ENCODE results near the gene LRRC3B.

Gene LRRC3B

GRCh38 chr3:26714485-26714884, 91.9 kb downstream of the LRRC3B start:
- TF ChIP-seq, protein P1, sequence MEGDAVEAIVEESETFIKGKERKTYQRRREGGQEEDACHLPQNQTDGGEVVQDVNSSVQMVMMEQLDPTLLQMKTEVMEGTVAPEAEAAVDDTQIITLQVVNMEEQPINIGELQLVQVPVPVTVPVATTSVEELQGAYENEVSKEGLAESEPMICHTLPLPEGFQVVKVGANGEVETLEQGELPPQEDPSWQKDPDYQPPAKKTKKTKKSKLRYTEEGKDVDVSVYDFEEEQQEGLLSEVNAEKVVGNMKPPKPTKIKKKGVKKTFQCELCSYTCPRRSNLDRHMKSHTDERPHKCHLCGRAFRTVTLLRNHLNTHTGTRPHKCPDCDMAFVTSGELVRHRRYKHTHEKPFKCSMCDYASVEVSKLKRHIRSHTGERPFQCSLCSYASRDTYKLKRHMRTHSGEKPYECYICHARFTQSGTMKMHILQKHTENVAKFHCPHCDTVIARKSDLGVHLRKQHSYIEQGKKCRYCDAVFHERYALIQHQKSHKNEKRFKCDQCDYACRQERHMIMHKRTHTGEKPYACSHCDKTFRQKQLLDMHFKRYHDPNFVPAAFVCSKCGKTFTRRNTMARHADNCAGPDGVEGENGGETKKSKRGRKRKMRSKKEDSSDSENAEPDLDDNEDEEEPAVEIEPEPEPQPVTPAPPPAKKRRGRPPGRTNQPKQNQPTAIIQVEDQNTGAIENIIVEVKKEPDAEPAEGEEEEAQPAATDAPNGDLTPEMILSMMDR (IDR thresholded peaks at IDR 0.05; ENCODE audit: low read depth, low read length, missing control alignments), result no peak
- in situ Hi-C loops (cut with HindIII; ENCODE audit: low pct_ligation_motif_present, low sequenced_read_pairs), result no loop called here
- no peaks in the 10 kb centered on the region for H3K36me3 ChIP-seq (replicated peaks)
- no peaks in the 10 kb centered on the region for H3K27me3 ChIP-seq (replicated peaks)
- no peak for DNase-seq
- no peak overlapping the region for H3K27ac ChIP-seq
- no peak overlapping the region for H3K4me3 ChIP-seq (ENCODE audit: low read depth, low read length)

DNA sequence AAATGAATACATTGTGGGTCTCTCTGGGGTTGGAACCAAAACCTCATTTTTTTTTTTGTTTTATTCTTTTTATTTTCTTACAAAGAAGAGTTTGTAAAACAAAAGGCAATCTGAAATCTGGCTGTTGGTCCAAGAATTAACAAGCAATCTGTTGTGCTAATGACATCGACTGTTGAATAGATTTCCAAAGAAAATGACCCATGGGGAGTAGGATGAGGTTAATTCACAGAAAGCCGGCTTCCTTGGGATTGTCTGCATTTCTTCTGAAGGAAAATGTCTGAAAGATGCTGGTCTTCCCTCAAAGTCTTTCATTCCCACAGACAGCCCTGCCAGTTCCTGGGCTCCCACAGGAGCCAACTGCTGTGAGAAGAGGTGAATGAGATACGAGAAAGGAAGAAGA, 92.9 kb downstream of the LRRC3B start:
- no peaks in the 10 kb centered on the region for H3K27me3 ChIP-seq (replicated peaks)
- TF ChIP-seq, protein P1 (IDR thresholded peaks at IDR 0.05; ENCODE audit: low read depth, low read length, missing control alignments), result no peak
- no peak overlapping the region for H3K27ac ChIP-seq
- in situ Hi-C loops (cut with HindIII; ENCODE audit: low pct_ligation_motif_present, low sequenced_read_pairs), result no loop called here
- no peak overlapping the region for H3K4me3 ChIP-seq (ENCODE audit: low read depth, low read length)
- DNase-seq, result no peak
- H3K36me3 ChIP-seq (replicated peaks), result no peaks in the 10 kb centered on the region

DNA sequence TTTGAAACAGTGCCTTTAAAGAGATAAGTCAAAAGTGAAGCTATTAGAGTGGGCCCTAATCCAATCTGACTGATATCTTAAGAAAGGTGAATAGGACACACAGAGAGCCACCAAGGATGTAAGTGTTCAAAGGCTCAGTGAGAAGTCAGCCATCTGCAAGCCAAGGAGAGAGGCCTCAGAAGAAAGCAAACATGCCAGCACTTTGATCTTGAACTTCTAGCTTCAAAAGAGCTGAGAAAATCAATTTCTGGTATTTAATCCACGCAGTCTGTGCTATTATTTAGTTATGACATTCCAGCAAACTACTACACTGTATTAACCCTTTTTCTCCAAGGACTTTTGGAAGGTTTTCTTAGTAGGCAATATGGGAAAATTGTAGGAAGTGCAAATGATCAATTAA, 95.7 kb downstream of the LRRC3B start:
- no peaks in the 10 kb centered on the region for H3K36me3 ChIP-seq (replicated peaks)
- DNase-seq, result no peak
- in situ Hi-C loops (cut with HindIII; ENCODE audit: low pct_ligation_motif_present, low sequenced_read_pairs), result no loop called here
- no peaks in the 10 kb centered on the region for H3K27me3 ChIP-seq (replicated peaks)
- H3K27ac ChIP-seq, result no peak overlapping the region
- H3K4me3 ChIP-seq (ENCODE audit: low read depth, low read length), result no peak overlapping the region
- TF ChIP-seq, protein P1 (IDR thresholded peaks at IDR 0.05; ENCODE audit: low read depth, low read length, missing control alignments), result no peak

DNA sequence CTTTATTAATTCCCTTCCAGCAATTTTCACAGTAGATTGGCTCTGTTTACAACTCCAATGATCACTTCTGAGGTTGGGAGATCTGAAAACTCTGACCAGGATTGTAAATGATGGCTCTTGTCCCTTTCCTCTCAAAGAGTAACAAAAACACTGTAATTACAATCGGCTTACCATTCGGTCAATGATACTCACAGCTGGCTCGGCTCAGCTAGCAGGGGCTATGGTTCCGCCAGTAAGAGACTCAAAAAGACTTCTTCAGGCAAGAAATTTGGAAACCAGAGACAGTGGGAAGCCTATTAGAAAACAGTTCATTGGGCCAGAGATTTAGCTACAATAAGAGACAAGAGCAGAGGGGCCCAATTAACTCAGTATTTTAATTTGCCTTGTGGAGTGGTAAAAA, 96.6 kb downstream of the LRRC3B start:
- H3K27ac ChIP-seq, result no peak overlapping the region
- no peak overlapping the region for H3K4me3 ChIP-seq (ENCODE audit: low read depth, low read length)

DNA sequence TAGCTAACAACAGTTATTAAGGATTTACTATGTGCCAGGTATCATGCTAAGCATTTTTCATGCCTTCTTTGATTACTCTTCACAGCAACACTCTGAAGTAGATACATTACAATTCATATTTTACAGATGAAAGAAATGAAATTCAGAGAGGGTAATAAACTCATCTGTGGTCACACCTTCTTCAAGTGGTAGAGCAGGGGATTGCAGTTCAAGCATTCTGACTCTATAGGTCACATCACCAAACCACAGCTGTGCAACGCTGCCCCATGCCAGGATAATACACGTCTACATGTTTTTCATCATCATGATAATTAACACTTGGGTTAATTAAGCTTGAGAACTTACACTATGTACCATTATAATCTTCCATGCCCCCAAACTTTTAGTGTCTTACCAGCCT, 98.5 kb downstream of the LRRC3B start:
- H3K36me3 ChIP-seq (replicated peaks), result no peaks in the 10 kb centered on the region
- in situ Hi-C loops (cut with HindIII; ENCODE audit: low pct_ligation_motif_present, low sequenced_read_pairs), result no loop called here

More for the DNA sequence above, 96.6 kb downstream of the LRRC3B start:
- DNase-seq, result no peak
- in situ Hi-C loops (cut with HindIII; ENCODE audit: low pct_ligation_motif_present, low sequenced_read_pairs), result no loop called here
- TF ChIP-seq, protein P1 (IDR thresholded peaks at IDR 0.05; ENCODE audit: low read depth, low read length, missing control alignments), result no peak
- Histone ChIP-seq H3K36me3 (replicated peaks) (no peaks in the 10 kb centered on the region), H3K27me3 (replicated peaks) (no peaks in the 10 kb centered on the region)

GRCh38 chr3:26731843-26732242, 109.3 kb downstream of the LRRC3B start:
- no peaks in the 10 kb centered on the region for H3K36me3 ChIP-seq (replicated peaks)
- no peak overlapping the region for H3K4me3 ChIP-seq (ENCODE audit: low read depth, low read length)
- no peak overlapping the region for H3K27ac ChIP-seq
- TF ChIP-seq, protein P1 (IDR thresholded peaks at IDR 0.05; ENCODE audit: low read depth, low read length, missing control alignments), result no peak
- no peaks in the 10 kb centered on the region for H3K27me3 ChIP-seq (replicated peaks)
- in situ Hi-C loops (cut with HindIII; ENCODE audit: low pct_ligation_motif_present, low sequenced_read_pairs), result no loop called here
- DNase-seq, result no peak

More for the DNA sequence above, 98.5 kb downstream of the LRRC3B start:
- H3K27ac ChIP-seq, result no peak overlapping the region
- H3K4me3 ChIP-seq (ENCODE audit: low read depth, low read length), result no peak overlapping the region
- DNase-seq, result no peak
- no peaks in the 10 kb centered on the region for H3K27me3 ChIP-seq (replicated peaks)
- TF ChIP-seq, protein P1 (IDR thresholded peaks at IDR 0.05; ENCODE audit: low read depth, low read length, missing control alignments), result no peak

All from brain microvascular endothelial cell (primary cell).